WTC11 (cell line): ENCODE data around the gene VAV2. TPM values are rescaled to one million over a fixed set of nuclear protein-coding genes. Genes with fewer than 3 reads are reported as not detected.

Experiments used
- ATAC-seq: fragments of 200-7000 bp; cut with Tn5 transposase; 2 replicates; pipeline ENCODE4 v1.10.0; 2021; ENCODE audit warnings: mild to moderate bottlenecking, moderate library complexity
- CTCF ChIA-PET: fragments of 300-600 bp; sonication (Branson Sonifier 250); formaldehyde crosslinking; loops from one replicate; lab custom pipeline; 2021; ENCODE audit warnings: antibody characterized with exemption; lab: Charles Lee
- POLR2A ChIA-PET: fragments of 350-600 bp; sonication (Branson Sonifier 250); formaldehyde crosslinking; loops from one replicate; lab custom pipeline; 2021; ENCODE audit warnings: antibody characterized with exemption; lab: Charles Lee
- DNase-seq: peaks from one replicate; pipeline ENCODE4 v3.0.0; 2021; ENCODE audit warnings: low spot score
- H3K27ac Mint-ChIP-seq: 2 replicates; pipeline ENCODE4 v1.8.0; 2021; ENCODE audit warnings: mixed read lengths
- H3K27me3 Mint-ChIP-seq: 2 replicates; pipeline ENCODE4 v1.8.0; 2021; ENCODE audit warnings: low read depth, mild to moderate bottlenecking, moderate library complexity, mixed read lengths
- H3K36me3 Mint-ChIP-seq: 2 replicates; pipeline ENCODE4 v1.8.0; 2021; ENCODE audit warnings: mixed read lengths
- H3K4me1 Mint-ChIP-seq: 2 replicates; pipeline ENCODE4 v1.8.0; 2022; ENCODE audit warnings: mixed read lengths
- H3K4me3 Mint-ChIP-seq: 2 replicates; pipeline ENCODE4 v1.8.0; 2021; ENCODE audit warnings: mild to moderate bottlenecking, moderate library complexity, mixed read lengths
- H3K9me3 Mint-ChIP-seq: 2 replicates; pipeline ENCODE4 v1.8.0; 2021; ENCODE audit warnings: mixed read lengths
- ELF4 ChIP-seq: sonication (generic); formaldehyde crosslinking; IDR thresholded peaks from 2 replicates; pipeline ENCODE4 v1.8.1; 2022; ENCODE audit warnings: low read depth, mild to moderate bottlenecking, moderate library complexity, missing genetic modification reagents
- FOXP1 ChIP-seq: sonication (generic); formaldehyde crosslinking; IDR thresholded peaks from 2 replicates; pipeline ENCODE4 v1.8.0; 2022; ENCODE audit warnings: missing genetic modification reagents, mild to moderate bottlenecking, moderate library complexity, borderline replicate concordance
- FOXP4 ChIP-seq: sonication (generic); formaldehyde crosslinking; IDR thresholded peaks from 2 replicates; pipeline ENCODE4 v1.8.0; 2022; ENCODE audit warnings: mild to moderate bottlenecking, missing genetic modification reagents
- KAT7 ChIP-seq: sonication (generic); formaldehyde crosslinking; IDR thresholded peaks from 2 replicates; pipeline ENCODE4 v1.8.1; 2023; ENCODE audit warnings: missing genetic modification reagents, mild to moderate bottlenecking, borderline replicate concordance
- MLX ChIP-seq: sonication (generic); formaldehyde crosslinking; IDR thresholded peaks from 2 replicates; pipeline ENCODE4 v1.8.1; 2023; ENCODE audit warnings: mild to moderate bottlenecking, missing genetic modification reagents, moderate library complexity
- NFATC4 ChIP-seq: fragments of 250-450 bp; sonication (Bioruptor Pico); IDR thresholded peaks from 2 replicates; pipeline ENCODE4 v1.9.0; 2021; ENCODE audit warnings: mild to moderate bottlenecking
- NR2C2 ChIP-seq: sonication (generic); formaldehyde crosslinking; IDR thresholded peaks from 2 replicates; pipeline ENCODE4 v1.8.0; 2022; ENCODE audit warnings: mild to moderate bottlenecking, missing genetic modification reagents
- NR3C1 ChIP-seq: sonication (generic); formaldehyde crosslinking; conservative IDR thresholded peaks from 2 replicates; pipeline ENCODE4 v1.8.1; 2023; ENCODE audit warnings: low read depth, mild to moderate bottlenecking, missing genetic modification reagents
- OVOL2 ChIP-seq: fragments of 250-450 bp; sonication (Bioruptor Pico); IDR thresholded peaks from 2 replicates; pipeline ENCODE4 v1.9.0; 2021; ENCODE audit warnings: mild to moderate bottlenecking, borderline replicate concordance
- SP1 ChIP-seq: sonication (generic); formaldehyde crosslinking; conservative IDR thresholded peaks from 2 replicates; pipeline ENCODE4 v1.8.1; 2022; ENCODE audit warnings: missing genetic modification reagents
- TEAD1 ChIP-seq: sonication (generic); formaldehyde crosslinking; IDR thresholded peaks from 2 replicates; pipeline ENCODE4 v1.8.0; 2022; ENCODE audit warnings: mild to moderate bottlenecking, missing genetic modification reagents
- ZNF232 ChIP-seq: sonication (generic); formaldehyde crosslinking; IDR thresholded peaks from 2 replicates; pipeline ENCODE4 v1.8.0; 2022; ENCODE audit warnings: mild to moderate bottlenecking, missing genetic modification reagents
- ZNF396 ChIP-seq: fragments of 250-450 bp; sonication (Bioruptor Pico); IDR thresholded peaks from 2 replicates; pipeline ENCODE4 v1.8.0; 2021; ENCODE audit warnings: mild to moderate bottlenecking, moderate library complexity, borderline replicate concordance
- total RNA-seq: library from RNA; stranded (reverse); gene quantifications from 3 replicates; pipeline ENCODE4 v1.2.3, GENCODE V29; 2021
- TF ChIP-seq, protein P1 (sequence below): sonication (generic); formaldehyde crosslinking; IDR thresholded peaks from 2 replicates; pipeline ENCODE4 v1.8.0; 2023; ENCODE audit warnings: mild to moderate bottlenecking, missing genetic modification reagents
- TF ChIP-seq, protein P2 (sequence below): fragments of 250-450 bp; sonication (Bioruptor Pico); IDR thresholded peaks from 2 replicates; pipeline ENCODE4 v1.9.0; 2021; ENCODE audit warnings: moderate library complexity, mild to moderate bottlenecking, inconsistent platforms, borderline replicate concordance
- TF ChIP-seq, protein P3 (sequence below): sonication (generic); formaldehyde crosslinking; IDR thresholded peaks from 2 replicates; pipeline ENCODE4 v1.8.1; 2023; ENCODE audit warnings: mild to moderate bottlenecking, moderate library complexity, missing genetic modification reagents
- TF ChIP-seq, protein P4 (sequence below): sonication (generic); formaldehyde crosslinking; IDR thresholded peaks from 2 replicates; pipeline ENCODE4 v1.8.0; 2023; ENCODE audit warnings: missing genetic modification reagents
- TF ChIP-seq, protein P5 (sequence below): sonication (generic); formaldehyde crosslinking; IDR thresholded peaks from 2 replicates; pipeline ENCODE4 v1.8.1; 2022; ENCODE audit warnings: low read depth, mild to moderate bottlenecking, moderate library complexity, missing genetic modification reagents, borderline replicate concordance

The VAV2 gene
- total RNA-seq, 1 experiment from 2014 or later = 39.7 TPM

DNA sequence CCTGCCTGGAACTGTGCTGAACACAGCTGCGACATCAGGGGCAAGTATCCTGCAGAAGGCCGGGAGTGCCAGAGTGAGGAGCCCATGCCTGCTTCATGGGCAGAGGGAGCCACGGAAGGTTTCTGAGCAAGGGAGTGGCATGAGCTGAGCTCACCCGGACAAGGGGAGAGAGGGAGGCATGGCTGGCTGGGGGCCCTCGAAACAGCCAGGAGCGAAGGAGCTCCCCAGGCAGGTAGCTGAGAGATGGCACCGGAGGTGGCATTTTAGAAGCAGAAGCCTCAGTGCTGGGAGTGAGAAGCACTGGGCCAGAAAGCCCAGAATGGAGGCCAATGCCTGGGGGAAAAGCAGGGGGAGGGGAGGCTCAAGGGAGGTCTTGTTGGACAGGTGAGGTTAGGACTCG is 197.1 kb downstream of the VAV2 start:
- no peak for TF ChIP-seq TEAD1 (CRISPR knock-in tag)
- no peak for TF ChIP-seq OVOL2 (CRISPR knock-in tag)
- no peak for TF ChIP-seq NR2C2 (CRISPR knock-in tag)
- TF ChIP-seq NR3C1 (CRISPR knock-in tag) = no peak
- TF ChIP-seq ZNF396 (CRISPR knock-in tag) = no peak
- TF ChIP-seq SP1 (CRISPR knock-in tag) = no peak
- TF ChIP-seq, protein P1, sequence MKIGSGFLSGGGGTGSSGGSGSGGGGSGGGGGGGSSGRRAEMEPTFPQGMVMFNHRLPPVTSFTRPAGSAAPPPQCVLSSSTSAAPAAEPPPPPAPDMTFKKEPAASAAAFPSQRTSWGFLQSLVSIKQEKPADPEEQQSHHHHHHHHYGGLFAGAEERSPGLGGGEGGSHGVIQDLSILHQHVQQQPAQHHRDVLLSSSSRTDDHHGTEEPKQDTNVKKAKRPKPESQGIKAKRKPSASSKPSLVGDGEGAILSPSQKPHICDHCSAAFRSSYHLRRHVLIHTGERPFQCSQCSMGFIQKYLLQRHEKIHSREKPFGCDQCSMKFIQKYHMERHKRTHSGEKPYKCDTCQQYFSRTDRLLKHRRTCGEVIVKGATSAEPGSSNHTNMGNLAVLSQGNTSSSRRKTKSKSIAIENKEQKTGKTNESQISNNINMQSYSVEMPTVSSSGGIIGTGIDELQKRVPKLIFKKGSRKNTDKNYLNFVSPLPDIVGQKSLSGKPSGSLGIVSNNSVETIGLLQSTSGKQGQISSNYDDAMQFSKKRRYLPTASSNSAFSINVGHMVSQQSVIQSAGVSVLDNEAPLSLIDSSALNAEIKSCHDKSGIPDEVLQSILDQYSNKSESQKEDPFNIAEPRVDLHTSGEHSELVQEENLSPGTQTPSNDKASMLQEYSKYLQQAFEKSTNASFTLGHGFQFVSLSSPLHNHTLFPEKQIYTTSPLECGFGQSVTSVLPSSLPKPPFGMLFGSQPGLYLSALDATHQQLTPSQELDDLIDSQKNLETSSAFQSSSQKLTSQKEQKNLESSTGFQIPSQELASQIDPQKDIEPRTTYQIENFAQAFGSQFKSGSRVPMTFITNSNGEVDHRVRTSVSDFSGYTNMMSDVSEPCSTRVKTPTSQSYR (CRISPR knock-in tag) = no peak
- TF ChIP-seq, protein P2, sequence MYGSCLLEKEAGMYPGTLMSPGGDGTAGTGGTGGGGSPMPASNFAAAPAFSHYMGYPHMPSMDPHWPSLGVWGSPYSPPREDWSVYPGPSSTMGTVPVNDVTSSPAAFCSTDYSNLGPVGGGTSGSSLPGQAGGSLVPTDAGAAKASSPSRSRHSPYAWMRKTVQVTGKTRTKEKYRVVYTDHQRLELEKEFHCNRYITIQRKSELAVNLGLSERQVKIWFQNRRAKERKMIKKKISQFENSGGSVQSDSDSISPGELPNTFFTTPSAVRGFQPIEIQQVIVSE (CRISPR knock-in tag) = no peak
- TF ChIP-seq, protein P3, sequence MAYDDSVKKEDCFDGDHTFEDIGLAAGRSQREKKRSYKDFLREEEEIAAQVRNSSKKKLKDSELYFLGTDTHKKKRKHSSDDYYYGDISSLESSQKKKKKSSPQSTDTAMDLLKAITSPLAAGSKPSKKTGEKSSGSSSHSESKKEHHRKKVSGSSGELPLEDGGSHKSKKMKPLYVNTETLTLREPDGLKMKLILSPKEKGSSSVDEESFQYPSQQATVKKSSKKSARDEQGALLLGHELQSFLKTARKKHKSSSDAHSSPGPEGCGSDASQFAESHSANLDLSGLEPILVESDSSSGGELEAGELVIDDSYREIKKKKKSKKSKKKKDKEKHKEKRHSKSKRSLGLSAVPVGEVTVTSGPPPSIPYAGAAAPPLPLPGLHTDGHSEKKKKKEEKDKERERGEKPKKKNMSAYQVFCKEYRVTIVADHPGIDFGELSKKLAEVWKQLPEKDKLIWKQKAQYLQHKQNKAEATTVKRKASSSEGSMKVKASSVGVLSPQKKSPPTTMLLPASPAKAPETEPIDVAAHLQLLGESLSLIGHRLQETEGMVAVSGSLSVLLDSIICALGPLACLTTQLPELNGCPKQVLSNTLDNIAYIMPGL (CRISPR knock-in tag) = no peak
- TF ChIP-seq FOXP4 (CRISPR knock-in tag) = no peak
- TF ChIP-seq, protein P4, sequence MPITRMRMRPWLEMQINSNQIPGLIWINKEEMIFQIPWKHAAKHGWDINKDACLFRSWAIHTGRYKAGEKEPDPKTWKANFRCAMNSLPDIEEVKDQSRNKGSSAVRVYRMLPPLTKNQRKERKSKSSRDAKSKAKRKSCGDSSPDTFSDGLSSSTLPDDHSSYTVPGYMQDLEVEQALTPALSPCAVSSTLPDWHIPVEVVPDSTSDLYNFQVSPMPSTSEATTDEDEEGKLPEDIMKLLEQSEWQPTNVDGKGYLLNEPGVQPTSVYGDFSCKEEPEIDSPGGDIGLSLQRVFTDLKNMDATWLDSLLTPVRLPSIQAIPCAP (CRISPR knock-in tag) = no peak
- no peak for TF ChIP-seq ZNF232
- TF ChIP-seq KAT7 (CRISPR knock-in tag) = no peak
- TF ChIP-seq, protein P5, sequence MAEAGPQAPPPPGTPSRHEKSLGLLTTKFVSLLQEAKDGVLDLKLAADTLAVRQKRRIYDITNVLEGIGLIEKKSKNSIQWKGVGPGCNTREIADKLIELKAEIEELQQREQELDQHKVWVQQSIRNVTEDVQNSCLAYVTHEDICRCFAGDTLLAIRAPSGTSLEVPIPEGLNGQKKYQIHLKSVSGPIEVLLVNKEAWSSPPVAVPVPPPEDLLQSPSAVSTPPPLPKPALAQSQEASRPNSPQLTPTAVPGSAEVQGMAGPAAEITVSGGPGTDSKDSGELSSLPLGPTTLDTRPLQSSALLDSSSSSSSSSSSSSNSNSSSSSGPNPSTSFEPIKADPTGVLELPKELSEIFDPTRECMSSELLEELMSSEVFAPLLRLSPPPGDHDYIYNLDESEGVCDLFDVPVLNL (CRISPR knock-in tag) = no peak
- TF ChIP-seq FOXP1 (CRISPR knock-in tag) = no peak
- no peak for TF ChIP-seq NFATC4 (CRISPR knock-in tag)
- TF ChIP-seq MLX (CRISPR knock-in tag) = no peak
- no peak for TF ChIP-seq ELF4
- Mint-ChIP-seq H3K4me3 (no peak overlapping the region), H3K27me3 (no peaks in the 10 kb centered on the region), H3K27ac (no peak overlapping the region), H3K4me1 (no peaks in the 10 kb centered on the region), H3K9me3 (no peaks in the 10 kb centered on the region), H3K36me3 (peaks cover 8% of the 10 kb centered on the region; the same call in 1 of the 2 replicates)
- DNase-seq (no peak), ATAC-seq (no peak)
- CTCF ChIA-PET = interaction anchor here (1.1 to 3.3 kb wide), 5 partner anchors 8 to 199 kb away, joined by 3 to 18 read pairs (median 8); no protein-coding TSS in a partner anchor
- POLR2A ChIA-PET = interaction anchor here (1.1 kb wide), 1 partner anchor 1922 kb away, joined by 5 read pairs; no protein-coding TSS in a partner anchor
